GM18870 (cell line): ENCODE measurements around the gene NSMF.
"Not testable (repeated sequence)": the region's sequence is repeated elsewhere in the genome, so short reads cannot be mapped to it uniquely, and the experiment has no call there.

Source experiments
- ATAC-seq: cut with Tn5 transposase; IDR thresholded peaks from one replicate; pipeline ENCODE4 v1.9.1; 2021; ENCODE audit warnings: moderate library complexity; ENCODE audit not compliant: unreplicated experiment

NSMF gene

DNA sequence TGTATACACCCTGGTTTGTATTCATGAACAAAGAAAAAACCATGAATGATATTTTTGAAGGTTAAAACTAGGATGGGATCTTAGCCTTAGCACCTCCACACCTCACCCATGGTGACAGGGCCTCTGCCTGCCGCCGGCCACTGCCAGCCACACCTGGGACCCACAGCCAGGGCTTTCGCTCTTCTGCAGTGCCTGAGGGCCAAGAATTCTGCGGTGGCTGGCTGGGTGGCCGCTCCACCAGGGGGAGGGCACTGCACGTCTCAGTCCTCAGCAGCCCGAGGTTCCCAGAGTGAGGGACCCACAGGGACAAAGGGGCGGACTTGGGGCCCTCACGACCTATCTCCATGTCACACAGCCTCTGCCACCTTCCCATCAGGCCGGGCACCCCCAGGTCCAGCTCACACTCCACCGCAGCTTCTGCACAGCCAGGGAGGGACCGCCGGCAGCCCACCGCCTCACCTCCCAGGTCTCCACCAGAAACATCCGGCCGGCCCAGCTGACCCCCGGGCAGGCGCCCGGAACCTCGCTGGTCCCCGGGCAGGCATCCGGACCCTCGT is 43.0 kb downstream of the NSMF start:
- ATAC-seq, result no peak

GRCh38 chr9:137415451-137415850 is 43.7 kb downstream of the NSMF start:
- no peak for ATAC-seq

GRCh38 chr9:137412431-137412830 is 46.7 kb downstream of the NSMF start:
- no peak for ATAC-seq

GRCh38 chr9:137411645-137412380 is 47.3 kb downstream of the NSMF start:
- ATAC-seq, result no peak

GRCh38 chr9:137411260-137411644 is 47.9 kb downstream of the NSMF start:
- ATAC-seq, result no peak

- no peak for ATAC-seq
Measured at GRCh38 chr9:137410891-137411249, 48.3 kb downstream of the NSMF start.

DNA sequence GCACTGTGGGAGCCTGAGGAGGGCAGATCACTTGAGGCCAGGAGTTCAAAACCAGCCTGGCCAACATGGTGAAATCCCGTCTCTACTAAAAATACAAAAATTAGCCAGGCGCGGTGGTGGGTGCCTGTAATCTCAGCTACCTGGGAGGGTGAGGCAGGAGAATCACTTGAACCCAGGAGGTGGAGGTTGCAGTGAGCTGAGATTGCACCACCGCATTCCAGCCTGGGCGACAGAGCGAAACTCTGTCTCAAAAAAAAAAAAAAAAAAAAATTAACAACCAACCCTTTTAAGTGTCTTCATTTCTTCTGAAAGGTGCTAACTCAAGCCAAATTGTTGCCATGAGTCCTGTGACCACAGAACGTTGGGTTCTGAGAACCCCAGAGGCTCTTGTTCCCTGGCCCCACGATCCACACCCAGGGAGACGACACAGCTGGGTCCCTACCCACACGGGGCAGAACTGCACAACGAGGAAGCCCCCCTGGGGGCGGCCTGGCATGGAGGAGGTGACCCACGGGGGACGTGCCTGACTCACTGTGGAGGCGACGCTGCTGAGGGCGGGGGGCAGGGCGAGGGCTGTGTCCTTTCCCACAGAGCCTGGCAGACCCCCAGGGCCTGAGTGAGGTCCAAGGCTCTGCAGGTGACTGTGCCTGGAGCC is 48.8 kb downstream of the NSMF start:
- not testable (repeated sequence) for ATAC-seq

GRCh38 chr9:137409515-137409914 is 49.6 kb downstream of the NSMF start:
- no peak for ATAC-seq

- no peak for ATAC-seq
Measured at GRCh38 chr9:137408651-137409405, 50.3 kb downstream of the NSMF start.

DNA sequence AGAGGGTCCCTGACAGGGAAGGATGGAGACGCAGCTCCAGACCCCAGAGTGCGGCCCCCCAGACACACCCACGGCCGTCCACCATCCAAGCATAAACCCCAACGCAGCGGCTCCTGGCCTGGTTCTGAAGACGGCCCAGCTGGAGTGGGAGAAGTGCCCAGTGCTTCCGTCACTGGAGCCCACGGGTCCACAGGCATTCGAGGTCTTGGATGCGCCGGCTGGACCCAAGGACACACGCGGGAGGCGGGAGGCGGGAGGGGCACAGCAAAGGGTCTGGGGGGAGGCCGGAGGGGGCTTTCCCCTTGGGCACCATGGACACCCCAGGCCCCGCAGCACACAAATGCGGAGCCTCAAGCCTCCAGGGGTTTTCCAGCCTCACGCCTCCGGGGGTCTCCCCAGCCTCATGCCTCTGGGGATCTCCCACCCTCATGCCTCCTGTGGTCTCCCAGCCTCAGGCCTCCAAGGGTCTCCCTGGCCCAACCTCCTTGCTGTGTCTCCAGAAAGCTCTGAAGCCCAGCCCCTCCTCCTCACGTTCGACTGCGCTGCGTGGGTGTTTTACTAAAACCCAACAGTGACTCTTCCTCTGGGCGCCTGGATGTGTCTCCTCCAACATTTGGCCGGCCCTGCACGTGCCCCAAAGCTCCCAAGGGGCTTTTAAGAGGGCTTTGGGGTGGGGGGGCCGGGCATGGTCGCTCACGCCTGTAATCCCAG is 51.4 kb downstream of the NSMF start:
- ATAC-seq, result no peak

DNA sequence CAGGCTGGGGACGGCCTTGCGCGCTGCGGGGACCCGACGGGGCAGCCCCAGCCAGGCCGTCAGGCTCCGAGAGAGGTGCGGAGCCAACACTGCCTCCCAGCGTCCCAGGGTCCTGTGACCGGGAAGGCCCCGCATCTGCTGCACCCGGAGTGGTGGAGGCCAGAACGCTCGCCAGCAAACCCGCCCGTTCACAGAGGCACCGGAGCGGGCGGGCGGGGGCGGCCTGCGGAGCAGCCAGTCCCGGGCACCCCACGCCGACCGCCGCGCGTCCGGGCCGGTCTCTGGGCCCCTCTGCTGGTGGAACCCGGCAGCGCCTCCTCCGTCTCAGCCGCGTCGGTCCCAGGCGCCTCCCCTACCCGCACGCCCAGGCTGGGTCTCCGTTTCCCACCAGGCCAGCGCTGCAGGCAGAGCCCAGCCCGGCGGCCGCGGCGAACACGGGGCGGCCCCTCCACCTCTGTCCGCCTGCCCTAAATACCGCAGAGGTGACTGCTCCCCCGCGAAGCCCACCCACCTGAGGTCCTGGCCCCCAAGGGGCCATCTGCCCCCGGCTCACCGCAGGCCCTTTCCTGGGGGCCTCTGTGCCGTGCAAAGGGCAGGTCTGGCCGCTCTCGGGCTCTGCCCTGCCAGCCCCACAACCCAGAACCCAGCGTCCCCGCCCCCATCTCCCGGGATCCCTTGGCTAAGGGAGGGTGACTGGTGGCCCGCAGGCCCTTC is 52.1 kb downstream of the NSMF start:
- no peak for ATAC-seq

- ATAC-seq, result no peak
Measured at GRCh38 chr9:137406085-137406760, 52.9 kb downstream of the NSMF start.

DNA sequence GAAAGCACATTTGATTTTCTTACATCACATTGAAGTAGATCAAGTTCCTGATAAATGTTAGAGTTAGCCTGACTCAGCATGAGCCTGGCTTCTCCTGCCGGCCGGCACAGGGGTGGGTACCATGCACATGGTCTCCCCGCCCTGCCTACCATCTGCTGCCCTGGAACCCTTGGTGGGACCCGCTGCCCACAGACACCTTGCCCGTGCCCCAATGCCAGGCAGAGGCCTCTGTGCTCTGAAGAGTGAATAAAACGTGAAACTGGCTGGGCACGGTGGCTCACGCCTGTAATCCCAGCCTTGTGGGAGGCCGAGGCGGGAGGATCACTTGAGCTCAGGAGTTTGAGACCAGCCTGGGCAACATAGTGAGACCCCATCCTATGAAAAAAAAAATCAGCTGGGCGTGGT is 53.5 kb downstream of the NSMF start:
- ATAC-seq, result no peak

DNA sequence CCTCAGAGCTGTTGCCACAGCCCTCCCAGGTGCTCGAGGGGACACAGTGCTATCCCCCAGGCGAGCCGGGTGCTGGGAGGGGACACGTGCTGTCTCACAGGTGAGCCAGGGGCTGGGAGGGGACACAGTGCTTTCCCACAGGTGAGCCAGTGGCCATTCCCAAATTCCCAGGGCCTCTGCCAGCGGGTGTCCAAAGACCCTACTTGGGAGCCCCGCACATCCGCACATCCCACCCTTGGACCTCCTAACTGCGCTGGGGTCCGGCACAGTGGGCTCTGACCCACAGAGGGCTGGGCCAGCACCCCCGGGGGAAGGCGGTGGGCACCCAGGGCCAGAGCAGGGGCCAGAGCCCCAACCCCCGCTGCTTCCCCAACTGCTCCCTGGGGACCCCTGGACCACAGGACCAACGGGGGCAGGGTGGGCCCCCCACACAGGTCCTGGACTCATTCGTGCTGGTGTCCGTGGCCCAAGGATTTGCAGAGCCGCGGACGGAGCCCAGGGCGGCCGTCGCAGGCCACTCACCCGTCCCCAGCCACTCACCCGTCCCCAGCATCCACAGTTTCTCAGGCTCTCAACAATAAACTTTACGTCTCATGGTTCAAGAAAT is 54.1 kb downstream of the NSMF start:
- ATAC-seq, result no peak

- no peak for ATAC-seq
Measured at GRCh38 chr9:137403269-137403668, 55.9 kb downstream of the NSMF start.

- no peak for ATAC-seq
Measured at GRCh38 chr9:137402746-137403145, 56.4 kb downstream of the NSMF start.

- no peak for ATAC-seq
Measured at GRCh38 chr9:137398561-137399468, 60.3 kb downstream of the NSMF start.

DNA sequence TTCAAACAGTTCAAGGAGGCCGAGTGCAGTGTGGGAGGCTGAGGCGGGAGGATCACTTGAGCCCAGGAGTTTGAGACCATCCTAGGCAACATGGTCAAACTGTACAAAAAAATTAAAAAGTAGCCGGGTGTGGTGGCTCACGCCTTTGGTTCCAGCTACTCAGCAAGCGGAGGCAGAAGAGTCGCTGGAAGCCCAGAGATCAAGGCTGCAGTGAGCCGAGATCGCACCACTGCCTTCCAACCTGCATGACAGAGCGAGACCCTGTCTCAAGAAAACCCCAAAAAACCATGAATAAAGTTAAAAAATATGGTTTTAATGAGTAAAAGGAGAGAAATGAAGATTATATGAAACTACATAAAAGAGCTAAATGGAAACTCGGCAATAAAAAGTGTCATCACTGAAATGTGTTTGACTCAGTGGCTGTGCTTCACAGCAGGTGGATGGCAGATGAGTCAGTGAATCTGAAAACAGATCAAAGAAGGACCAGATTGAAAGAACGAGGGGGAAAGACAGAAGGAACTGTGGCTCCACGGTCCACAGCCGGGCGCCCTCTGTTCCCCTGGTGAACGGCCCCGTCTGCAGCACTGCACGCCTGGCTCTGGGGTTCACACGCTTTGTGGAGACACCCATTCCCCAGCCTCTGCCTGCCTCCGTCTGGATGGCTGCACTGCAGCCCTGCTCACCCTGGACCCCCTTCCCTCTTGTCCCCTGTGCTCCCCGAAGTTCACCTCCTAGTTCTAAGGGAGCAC is 61.3 kb downstream of the NSMF start:
- no peak for ATAC-seq
